GM10847 (cell line): ENCODE measurements around the gene ABHD17C.

Experiments
- POLR2A ChIP-seq: IDR thresholded peaks from 2 replicates; pipeline ENCODE4 v1.6.1; 2011; ENCODE audit not compliant: insufficient read length; ENCODE audit errors: extremely low read depth

ABHD17C gene

DNA sequence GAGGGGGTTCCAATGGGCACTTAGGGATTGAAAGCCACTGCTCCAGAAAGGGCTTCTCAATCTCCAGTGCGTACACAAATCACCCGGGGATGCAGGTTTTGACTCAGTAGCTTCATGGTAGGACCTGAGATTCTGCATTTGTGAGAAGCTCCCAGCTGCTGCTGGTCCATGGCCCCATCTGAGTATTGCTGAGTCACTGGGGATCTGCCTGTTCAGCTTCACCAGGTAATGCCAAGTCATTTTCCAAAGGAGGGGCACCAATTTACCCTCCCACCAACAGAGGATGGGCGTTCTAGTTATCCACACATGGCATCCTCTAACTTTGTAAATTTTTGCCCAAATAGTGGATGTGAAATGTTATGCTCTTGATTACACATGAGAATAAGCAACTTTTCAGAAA, 71.2 kb downstream of the ABHD17C start:
- no peak for TF ChIP-seq POLR2A

DNA sequence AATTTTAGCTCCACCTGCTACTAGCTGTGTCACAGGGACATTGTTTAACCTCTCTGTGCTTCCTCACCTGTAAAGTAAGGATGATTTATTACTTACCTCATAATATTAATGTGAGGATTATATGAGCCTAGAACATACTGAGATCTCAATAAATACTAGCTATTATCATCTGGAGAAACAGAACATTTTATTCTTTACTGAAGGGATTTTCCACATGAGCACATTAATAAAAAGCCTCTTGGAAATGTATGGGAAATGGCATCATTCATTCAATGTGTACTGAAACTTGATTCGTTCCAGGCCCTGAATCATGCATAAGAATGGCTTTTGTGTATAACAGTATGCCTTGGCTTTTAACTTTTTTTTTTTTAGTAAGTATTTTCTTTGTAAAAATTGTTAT, 73.0 kb downstream of the ABHD17C start:
- TF ChIP-seq POLR2A: no peak

DNA sequence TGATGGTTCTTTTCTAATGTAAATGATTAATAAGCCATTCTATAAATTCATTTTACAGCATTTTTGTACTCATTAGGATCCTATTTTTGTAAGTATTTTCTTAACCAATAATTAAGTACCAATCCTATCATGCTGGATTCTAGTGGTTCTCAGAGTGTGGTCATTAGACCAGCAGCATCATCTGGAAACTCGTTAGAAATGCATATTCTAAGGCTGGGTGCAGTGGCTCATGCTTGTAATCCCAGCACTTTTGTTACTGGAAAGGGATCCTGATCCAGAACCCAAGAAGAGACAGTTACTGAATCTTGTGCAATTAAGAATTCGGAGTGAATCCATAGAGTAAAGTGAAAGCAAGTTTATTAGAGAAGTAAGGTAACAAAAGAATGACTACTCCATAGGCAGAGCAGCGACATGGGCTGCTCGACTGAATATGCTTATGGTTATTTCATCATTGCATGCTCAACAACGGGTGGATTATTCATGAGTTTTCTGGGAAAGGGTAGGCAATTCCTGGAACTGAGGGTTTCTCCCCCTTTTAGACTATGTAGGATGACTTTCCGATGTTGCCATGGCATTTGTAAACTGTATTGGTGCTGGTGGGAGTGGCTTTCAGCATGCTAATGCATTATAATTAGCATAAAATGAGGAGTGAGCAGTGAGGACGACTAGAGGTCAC, 74.2 kb downstream of the ABHD17C start:
- no peak for TF ChIP-seq POLR2A

DNA sequence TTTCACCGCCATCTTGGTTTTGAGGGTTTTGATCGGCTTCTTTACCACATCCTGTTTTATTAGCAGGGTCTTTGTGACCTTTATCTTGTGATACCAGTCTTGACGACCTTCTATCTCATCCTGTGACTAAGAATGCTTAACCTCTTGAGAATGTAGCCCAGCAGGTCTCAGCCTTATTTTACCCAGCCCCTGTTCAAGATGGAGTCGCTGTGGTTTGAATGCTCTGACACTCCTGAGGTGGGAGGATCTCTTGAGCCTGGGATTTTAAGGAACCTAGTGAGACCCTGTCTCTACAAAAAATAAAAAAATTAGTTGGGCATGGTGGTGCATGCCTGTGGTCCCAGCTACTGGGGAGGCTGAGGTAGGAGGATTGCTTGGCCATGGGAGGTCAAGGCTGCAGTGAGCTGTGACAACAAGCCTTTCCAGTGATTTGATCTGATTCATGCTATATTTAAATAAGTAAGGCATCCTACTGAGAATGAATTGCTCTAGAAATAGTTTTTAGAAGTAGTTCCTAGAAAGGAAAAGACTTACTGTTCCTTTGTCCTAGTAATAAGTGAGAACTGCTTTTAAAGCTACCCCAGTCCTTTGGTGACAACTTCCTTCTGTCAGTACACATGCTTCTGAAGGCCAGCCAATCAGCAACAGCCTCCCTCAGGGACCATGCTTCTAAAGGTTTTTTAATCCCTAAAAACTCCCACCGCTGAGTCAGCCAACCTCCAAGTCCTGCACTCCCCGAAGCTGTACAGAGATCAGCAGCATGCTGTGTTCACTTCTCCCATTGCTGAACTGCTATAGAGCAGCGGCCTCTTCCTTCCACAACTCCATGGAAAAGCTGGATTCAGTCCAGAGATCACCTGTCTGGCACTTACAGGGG, 75.0 kb downstream of the ABHD17C start:
- TF ChIP-seq POLR2A: no peak

DNA sequence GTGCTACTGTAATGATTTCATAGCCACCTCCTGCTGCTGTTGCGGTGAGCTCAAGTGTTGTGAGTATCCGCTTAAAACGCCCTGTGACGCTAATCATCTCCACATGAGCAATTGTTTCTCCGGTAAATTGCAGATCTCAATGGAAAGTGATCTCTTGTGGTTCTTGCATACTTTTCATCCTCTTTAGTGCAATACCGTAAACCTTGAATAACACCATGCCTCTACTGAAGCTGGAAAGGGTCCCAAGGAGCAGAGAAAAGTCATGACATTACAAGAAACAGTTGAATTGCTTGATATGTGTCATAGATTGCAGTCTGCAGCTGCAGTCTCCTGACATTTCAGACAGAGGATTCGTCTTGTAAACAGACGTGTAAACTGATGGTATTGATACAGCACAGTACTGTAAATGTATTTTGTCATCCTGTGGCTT, 78.0 kb downstream of the ABHD17C start:
- no peak for TF ChIP-seq POLR2A

DNA sequence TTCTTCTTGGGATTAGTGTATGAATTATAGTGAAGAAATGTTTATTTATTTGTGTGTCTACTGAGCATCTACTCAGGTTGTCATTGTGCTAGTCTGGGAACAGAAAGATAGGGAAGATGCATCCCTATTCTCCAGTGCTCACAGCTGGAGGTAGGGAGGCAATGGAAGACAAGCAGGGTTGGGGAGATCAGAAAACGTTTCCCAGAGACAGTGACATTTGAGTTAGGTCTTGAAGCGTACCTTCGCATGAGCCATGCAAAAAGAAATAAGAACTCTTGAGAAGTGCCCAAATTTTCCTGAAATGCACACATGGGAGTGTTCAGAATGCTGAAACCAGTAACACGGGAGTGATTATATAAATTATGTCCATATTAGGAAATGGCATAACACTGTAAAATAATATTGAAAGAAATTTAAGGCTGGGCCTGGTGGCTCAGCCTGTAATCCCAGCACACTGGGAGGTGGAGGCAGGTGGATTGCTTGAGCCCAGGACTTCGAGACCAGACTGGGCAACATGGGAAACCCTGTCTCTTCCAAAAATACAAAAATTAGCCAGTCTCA, 78.8 kb downstream of the ABHD17C start:
- TF ChIP-seq POLR2A: no peak

DNA sequence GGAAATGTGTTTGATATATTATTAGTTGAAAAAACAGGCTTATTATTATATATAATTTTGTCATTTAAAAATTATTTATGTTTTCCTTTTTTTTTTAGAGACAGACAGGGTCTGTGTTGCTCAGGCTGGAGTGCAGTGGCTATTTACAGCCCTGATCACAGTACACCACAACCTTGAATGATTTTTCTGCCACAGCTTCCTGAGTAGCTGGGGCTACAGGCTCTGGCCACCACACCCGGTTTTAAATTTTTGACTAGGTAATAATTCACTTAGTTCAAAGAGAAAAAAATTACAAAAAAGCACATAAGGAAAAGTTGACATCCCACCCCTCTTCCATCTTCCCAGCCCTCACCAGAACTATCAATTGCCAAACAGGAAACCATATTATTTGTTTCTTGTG, 79.4 kb downstream of the ABHD17C start:
- no peak for TF ChIP-seq POLR2A

DNA sequence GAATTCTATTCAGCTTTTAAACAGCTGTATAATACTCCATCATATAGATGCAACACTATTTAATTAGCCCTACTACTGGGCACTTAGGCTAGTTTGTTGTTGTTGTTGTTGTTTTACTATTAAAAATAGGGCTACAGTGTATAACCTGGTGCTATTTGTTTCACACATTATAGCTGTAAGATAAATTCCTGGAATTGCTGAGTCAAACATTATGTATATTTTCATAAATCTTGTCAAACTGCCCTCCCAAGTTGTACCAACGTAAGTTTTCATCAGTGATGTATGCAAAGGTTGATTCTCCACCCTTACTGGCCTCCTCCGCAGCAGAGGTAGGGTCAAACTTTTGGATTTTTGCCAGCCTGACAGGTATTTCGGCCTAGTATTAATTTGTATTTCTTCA, 80.2 kb downstream of the ABHD17C start:
- no peak for TF ChIP-seq POLR2A

DNA sequence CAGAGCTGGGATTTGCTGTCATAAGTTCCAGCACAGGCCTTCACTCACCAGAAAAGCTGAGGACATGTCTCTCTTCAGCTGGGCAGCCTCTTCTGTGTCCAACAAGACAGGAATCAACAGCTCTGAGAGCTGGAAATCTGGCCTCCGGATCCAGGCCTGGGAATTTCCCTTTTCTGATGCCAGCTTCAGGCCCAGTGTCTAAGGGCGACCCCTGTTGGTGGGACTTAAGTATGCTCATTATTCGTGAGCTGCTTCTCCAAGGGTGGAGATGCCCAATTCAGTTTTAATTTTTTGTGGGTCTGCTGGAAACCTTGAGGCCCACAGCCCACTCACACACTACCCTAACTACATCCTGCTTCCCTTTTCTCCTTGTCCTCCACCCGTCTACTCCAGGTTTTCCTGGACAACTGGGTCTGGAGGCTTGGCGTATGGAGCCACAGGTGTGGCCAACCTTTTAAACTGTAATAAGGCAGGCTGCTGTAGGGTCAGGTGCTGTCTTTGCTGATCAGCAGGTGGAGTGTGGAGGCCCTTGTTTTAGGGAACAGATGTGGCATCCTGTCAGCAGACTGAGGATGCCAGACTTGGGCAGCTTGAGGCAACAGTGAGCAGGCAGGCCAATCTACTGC, 81.4 kb downstream of the ABHD17C start:
- no peak for TF ChIP-seq POLR2A

DNA sequence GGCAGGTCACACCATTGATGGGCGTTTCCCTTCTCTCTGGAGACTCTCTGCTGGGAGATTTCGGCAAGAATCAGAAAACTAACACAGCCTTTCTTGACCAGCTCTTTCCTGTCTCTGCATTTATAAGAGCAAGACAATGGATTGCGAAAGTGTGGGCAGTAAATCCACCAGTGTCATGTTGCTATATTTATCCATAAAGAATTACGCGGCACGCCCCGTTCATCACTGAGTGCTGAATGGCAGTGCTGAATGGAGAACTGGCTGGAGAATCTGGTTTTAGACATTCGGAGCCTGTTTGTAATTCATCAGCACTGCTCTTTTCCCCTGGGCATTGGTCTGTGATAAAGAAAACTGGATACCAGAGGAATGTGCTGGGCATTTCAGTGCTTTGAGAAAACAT, 82.0 kb downstream of the ABHD17C start:
- TF ChIP-seq POLR2A: no peak

DNA sequence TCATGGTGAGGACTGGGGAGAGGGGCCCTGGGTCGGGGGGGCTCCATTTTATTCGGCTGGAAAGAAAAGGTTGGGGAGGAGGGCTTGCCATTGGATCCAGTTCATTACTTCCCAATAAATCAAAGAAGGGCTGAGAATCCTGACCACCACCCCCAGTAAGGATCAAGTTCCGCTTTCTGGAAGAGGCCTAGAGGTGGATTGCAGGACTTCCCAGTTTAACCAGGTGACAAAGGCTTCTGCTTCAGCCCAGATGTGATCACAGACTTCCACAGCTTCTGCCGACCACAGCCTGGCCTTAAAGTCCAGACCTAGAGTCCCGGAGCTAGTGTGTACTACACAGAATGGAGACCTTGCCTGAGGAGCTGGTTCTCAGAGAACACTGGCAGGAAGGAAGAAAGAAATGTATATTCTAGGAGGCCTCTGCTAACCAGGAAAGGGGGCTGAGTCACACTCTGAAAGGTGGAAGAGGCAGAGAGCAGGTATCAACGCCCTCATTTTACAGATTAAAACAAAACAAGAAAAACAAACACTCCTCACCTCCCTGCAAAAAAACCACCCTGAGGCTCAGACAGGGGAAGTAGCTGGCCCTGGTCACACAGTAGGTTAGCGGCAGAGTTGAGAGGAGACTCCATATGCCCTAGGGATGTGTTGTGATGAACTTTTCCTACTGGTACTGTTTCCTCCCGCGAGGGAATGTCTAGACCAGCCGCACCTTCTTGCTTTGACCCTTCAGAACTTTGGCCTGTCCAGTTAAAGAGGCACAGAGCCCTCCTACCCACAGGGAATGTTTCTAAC, 82.9 kb downstream of the ABHD17C start:
- TF ChIP-seq POLR2A: no peak

DNA sequence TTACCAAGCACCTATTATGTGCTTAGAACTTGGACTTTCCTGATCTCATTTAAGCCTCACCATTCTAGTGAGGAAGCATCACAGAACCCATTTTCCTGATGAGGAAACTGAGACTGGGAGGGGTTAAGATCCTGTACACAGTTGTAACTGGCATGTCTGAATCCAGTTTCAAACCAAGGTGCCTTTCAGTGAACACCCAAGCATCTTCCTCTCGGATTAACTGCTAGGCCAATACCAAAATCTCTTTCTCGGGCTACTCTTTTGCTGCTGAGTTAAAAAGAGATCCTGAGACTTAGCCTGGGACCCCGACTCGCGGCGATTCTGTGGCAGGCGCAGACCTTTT, 83.5 kb downstream of the ABHD17C start:
- no peak for TF ChIP-seq POLR2A

DNA sequence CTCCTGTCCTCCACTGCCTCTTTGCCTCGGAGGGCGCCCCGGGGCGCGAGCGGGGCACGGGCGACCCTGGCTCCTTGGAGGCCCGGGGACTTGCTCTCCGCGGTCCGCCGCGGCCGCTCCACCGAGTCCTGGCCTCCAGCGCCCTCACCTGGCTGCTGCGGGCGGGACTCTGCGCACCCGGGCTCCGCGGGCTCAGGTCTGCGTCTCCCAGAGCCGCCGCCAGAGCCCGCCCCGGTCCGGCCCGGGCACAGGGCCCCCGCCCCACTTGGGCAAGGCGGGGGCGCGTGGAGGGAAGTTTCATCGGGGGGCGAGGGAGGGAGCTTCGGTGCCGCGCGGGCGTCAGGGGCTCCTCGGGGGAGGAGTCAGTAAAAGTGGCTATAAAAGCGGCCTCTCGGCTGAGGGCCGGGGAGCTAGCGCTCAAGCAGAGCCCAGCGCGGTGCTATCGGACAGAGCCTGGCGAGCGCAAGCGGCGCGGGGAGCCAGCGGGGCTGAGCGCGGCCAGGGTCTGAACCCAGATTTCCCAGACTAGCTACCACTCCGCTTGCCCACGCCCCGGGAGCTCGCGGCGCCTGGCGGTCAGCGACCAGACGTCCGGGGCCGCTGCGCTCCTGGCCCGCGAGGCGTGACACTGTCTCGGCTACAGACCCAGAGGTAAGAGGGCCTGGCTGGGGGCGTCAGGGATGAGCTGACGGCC, 84.0 kb downstream of the ABHD17C start, which contains the start of gene CEMIP:
Gene CEMIP (plus strand): TSS at position 407 of the 694 bp plus-strand sequence. CDS start 94,510 bp downstream, outside the sequence.
- TF ChIP-seq POLR2A: no peak

DNA sequence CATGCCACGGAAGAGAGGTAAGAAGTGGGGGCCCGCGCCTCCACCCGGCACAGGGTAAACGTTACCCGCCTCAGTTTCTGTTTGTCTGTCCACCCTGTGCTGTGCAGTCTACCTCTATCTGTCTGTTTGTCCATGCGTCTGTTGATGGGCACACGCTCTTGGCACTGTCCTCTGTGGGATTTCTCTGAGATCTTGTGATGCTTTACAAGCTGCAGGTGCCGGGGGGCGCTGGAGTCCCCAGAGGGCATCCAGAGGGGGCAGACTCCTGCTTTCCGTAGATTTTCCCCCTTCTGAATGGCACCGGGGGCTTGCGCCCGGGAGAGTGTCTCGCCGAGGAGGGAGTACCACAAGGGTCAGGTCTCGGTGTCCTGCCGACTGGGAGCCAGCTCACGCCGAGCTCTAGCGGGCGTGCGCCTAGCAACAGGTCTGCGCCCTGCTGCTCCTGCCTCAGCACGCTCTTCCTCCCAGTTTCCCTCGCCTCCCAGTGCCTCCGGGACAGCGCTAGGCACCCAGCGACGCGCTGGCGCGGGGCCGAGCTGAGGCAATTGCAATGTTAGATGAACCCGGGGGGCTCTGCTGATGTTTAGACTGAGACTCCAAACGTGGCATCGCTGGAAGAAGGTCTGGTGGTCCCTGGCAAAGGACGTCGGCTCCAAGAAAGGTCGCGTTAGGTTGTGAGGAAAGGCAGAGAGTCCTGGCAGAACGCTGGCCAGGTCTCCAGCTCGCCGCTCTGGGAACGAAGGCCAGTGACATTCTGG, 84.7 kb downstream of the ABHD17C start:
- TF ChIP-seq POLR2A: no peak
